ENCODE results near the gene ACADS.

DNA sequence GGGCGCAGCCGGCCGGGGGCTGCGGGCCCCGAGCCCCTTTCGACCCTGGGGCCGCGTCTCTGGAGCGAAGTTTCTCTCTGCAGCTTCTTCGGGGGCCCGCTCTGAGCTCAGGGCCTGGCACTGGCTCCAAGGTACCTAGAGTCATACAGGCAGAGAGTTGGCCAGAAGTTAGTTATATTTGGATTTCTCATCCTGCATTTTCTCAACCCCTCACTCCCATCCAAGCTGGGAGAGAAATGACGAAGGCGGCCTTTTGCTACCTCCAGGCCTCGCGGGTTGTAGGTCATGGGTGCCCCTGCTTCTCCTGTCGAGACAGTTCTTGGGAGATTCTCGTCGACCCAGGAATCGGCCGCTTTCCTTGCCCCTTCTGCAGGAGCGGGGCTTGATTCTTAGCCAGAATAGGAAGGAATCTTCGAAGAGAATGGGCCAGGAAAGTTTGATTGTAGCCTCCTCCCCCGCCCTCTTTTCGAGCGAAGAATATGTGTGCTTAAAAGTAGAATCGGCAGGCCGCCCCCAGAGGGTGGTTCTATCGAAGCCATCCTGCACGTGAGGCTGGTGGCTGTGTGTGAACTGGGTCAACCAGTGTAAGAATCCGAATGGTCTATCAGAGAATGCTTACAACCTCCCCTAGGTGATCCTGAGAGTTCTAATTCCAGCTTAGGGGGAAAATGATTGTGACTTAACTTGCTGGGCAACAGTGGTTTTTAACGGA, 37.9 kb upstream of the ACADS start:
- TF ChIP-seq CTCF (IDR thresholded peaks at IDR 0.05) (no peak), POLR2A (IDR thresholded peaks at IDR 0.05) (no peak)
